Testis (tissue), 2 donors: ENCODE results near the gene HIPK2.

Source experiments
- CTCF ChIP-seq, 3 experiments: fragments of 450-650 bp in 2 of 3; fragments of 200-600 bp in 1 of 3; sonication (generic) in 1 of 3; IDR thresholded peaks; one replicate each; pipeline ENCODE4 v1.5.1; 2016 to 2019; ENCODE audit warnings: antibody characterized with exemption in 3 of 3, mild to moderate bottlenecking in 2 of 3, moderate library complexity in 1 of 3
- POLR2A ChIP-seq: fragments of 450-650 bp; IDR thresholded peaks from one replicate; pipeline ENCODE4 v1.6.1; 2017; ENCODE audit warnings: antibody characterized with exemption, mild to moderate bottlenecking, moderate library complexity

DNA sequence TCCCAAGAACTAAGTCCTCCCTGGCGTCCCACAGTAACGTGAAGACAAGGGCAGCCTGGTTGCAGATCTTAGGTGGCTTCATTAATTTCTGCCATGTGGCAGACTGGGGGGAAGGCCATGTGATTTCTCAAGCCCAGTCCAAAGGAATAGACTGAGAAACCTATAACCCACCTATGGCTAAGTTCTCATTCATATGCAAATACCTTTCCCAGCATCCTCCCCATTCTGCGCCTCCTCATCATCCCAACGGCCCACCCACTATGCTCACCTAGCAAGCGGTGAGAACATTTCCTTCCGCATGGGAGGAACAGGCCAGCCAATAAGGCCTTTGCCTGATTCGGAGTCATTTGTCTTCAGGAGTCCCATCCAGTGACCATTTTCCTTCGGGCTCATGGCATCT is 262.5 kb downstream of the HIPK2 start:
- TF ChIP-seq CTCF (IDR thresholded peaks at IDR 0.05) (no peak), POLR2A (no peak)
